A549 (cell line): ENCODE data around the gene NFKB2. TPM values are rescaled to one million over a fixed set of nuclear protein-coding genes. Genes with fewer than 3 reads are reported as not detected.

ENCODE experiments used
- ATAC-seq, 2 experiments: fragments of 200-7000 bp in 1 of 2; fragments of >200 bp in 1 of 2; cut with Nextera tagmentation in 1 of 2; cut with Tn5 transposase in 1 of 2; 3 replicates each; pipeline versions ENCODE4 v1.8.0 to v1.9.1; 2018 to 2020; ENCODE audit warnings: mild to moderate bottlenecking in 1 of 2, moderate library complexity in 1 of 2
- CTCF ChIA-PET: fragments of 300-600 bp; sonication (Branson Sonifier 250); formaldehyde crosslinking; extraction: SDS; loops from one replicate; lab custom pipeline; 2021; ENCODE audit warnings: antibody characterized with exemption, inconsistent platforms; lab: Yijun Ruan, JAX
- POLR2A ChIA-PET: fragments of 350-600 bp; formaldehyde crosslinking; extraction: SDS; loops from one replicate; lab custom pipeline; 2021; ENCODE audit warnings: antibody characterized with exemption, inconsistent platforms; lab: Yijun Ruan, JAX
- DNase-seq, 2 experiments: peaks; one replicate each; pipeline versions ENCODE4 v3.0.0 to v3.0.0-alpha.2; 2011 to 2016; ENCODE audit warnings: low read depth in 1 of 2, low spot score in 1 of 2
- FAIRE-seq: peaks from 2 replicates; lab custom pipeline; 2011; peaks lifted over from hg19 to GRCh38; lab: Jason Lieb, UNC
- H3K27ac ChIP-seq, 2 experiments: fragments of >200 bp; sonication (Bioruptor Twin); formaldehyde crosslinking; 3 replicates each; pipeline ENCODE4 v1.5.1; 2016 to 2017
- H3K4me1 ChIP-seq: fragments of >200 bp; sonication (Bioruptor Twin); formaldehyde crosslinking; 3 replicates; pipeline ENCODE4 v1.6.1; 2016
- H3K4me2 ChIP-seq: fragments of >200 bp; sonication (Bioruptor Twin); formaldehyde crosslinking; 3 replicates; pipeline ENCODE4 v1.6.1; 2016
- H3K4me3 ChIP-seq: fragments of >200 bp; sonication (Bioruptor Twin); formaldehyde crosslinking; 3 replicates; pipeline ENCODE4 v1.5.1; 2016
- H3K9me3 ChIP-seq: fragments of >200 bp; sonication (Bioruptor Twin); formaldehyde crosslinking; 3 replicates; pipeline ENCODE4 v1.6.1; 2016
- CBX2 ChIP-seq: fragments of 200-600 bp; sonication (generic); IDR thresholded peaks from 2 replicates; pipeline ENCODE4 v1.6.1; 2016; ENCODE audit warnings: low read depth, mild to moderate bottlenecking, borderline replicate concordance
- CHD2 ChIP-seq: fragments of 150-350 bp; IDR thresholded peaks from 2 replicates; pipeline ENCODE4 v1.6.1; 2014; ENCODE audit warnings: low read length; ENCODE audit not compliant: partially characterized antibody
- EP300 ChIP-seq, 2 experiments: fragments of >200 bp; sonication (Bioruptor Twin); formaldehyde crosslinking; IDR thresholded peaks; 2 replicates in 1 of 2; 3 replicates in 1 of 2; pipeline ENCODE4 v1.6.1; 2016 to 2017
- ESRRA ChIP-seq: fragments of 150-350 bp; IDR thresholded peaks from 2 replicates; pipeline ENCODE4 v1.6.1; 2014; ENCODE audit warnings: mild to moderate bottlenecking, low read length, borderline replicate concordance
- FOSB ChIP-seq: fragments of 250-450 bp; sonication (Bioruptor Pico); IDR thresholded peaks from 2 replicates; pipeline ENCODE4 v1.5.0; 2020; ENCODE audit warnings: mild to moderate bottlenecking, moderate library complexity
- FOSL2 ChIP-seq, 2 experiments: fragments of 450-650 bp in 1 of 2; fragments of >200 bp in 1 of 2; sonication (Bioruptor Twin) in 1 of 2; formaldehyde crosslinking; IDR thresholded peaks; 2 replicates each; pipeline versions ENCODE4 v1.5.0 to v1.6.1; 2016 to 2020; ENCODE audit warnings: mild to moderate bottlenecking in 1 of 2, moderate library complexity in 1 of 2
- FOXS1 ChIP-seq: fragments of 250-450 bp; sonication (Bioruptor Pico); IDR thresholded peaks from 2 replicates; pipeline ENCODE4 v1.5.0; 2020; ENCODE audit warnings: mild to moderate bottlenecking, moderate library complexity
- KDM5A ChIP-seq: fragments of 200-600 bp; sonication (generic); IDR thresholded peaks from 2 replicates; pipeline ENCODE4 v1.6.1; 2016; ENCODE audit warnings: antibody characterized with exemption, mild to moderate bottlenecking
- MAFK ChIP-seq: fragments of 450-650 bp; IDR thresholded peaks from 2 replicates; pipeline ENCODE4 v1.6.1; 2014; ENCODE audit not compliant: partially characterized antibody
- MYC ChIP-seq: IDR thresholded peaks from 2 replicates; pipeline ENCODE4 v1.6.1; 2012; ENCODE audit warnings: mild to moderate bottlenecking, inconsistent platforms, low read length, improper control_type of control experiment, borderline replicate concordance
- NFE2L2 ChIP-seq: fragments of 150-350 bp; conservative IDR thresholded peaks from 2 replicates; pipeline ENCODE4 v1.6.1; 2014; ENCODE audit warnings: low read length
- NR3C1 ChIP-seq: fragments of >200 bp; sonication (Bioruptor Twin); formaldehyde crosslinking; IDR thresholded peaks from 3 replicates; pipeline ENCODE4 v1.6.1; 2017
- POLR2A ChIP-seq: IDR thresholded peaks from 2 replicates; pipeline ENCODE4 v1.6.1; 2012; ENCODE audit warnings: mild to moderate bottlenecking, low read length
- POLR2AphosphoS2 ChIP-seq: conservative IDR thresholded peaks from 2 replicates; pipeline ENCODE4 v1.6.1; 2012; ENCODE audit warnings: low read length, improper control_type of control experiment, inconsistent platforms
- RCOR1 ChIP-seq: fragments of 150-350 bp; IDR thresholded peaks from 2 replicates; pipeline ENCODE4 v1.6.1; 2014; ENCODE audit warnings: antibody characterized with exemption, low read length, low read depth
- SREBF2 ChIP-seq: fragments of 450-650 bp; IDR thresholded peaks from 2 replicates; pipeline ENCODE4 v1.6.1; 2014; ENCODE audit warnings: mild to moderate bottlenecking, moderate library complexity
- TP53 ChIP-seq: fragments of 250-450 bp; sonication (Bioruptor Pico); IDR thresholded peaks from 2 replicates; pipeline ENCODE4 v1.5.0; 2021; ENCODE audit warnings: mild to moderate bottlenecking, moderate library complexity
- ZC3H11A ChIP-seq: fragments of 450-650 bp; IDR thresholded peaks from 2 replicates; pipeline ENCODE4 v1.6.1; 2014; ENCODE audit warnings: antibody characterized with exemption, mild to moderate bottlenecking
- WGBS: methylation state at CpG from one replicate; pipeline ENCODE4 v1.1.6; 2017; ENCODE audit errors: missing lambda C conversion rate; 5-methylcytosine and 5-hydroxymethylcytosine counted together
- polyA plus RNA-seq, 4 experiments: library from polyadenylated mRNA; depleted of rRNA in 3 of 4; stranded (reverse); fragments of >200 nt; fragmentation: RNase III in 1 of 4; extraction: RNeasy Plus Mini Kit Qiagen cat#74134 plus additional on column Dnase treatment in 1 of 4; gene quantifications; 2 replicates in 3 of 4; 3 replicates in 1 of 4; pipeline ENCODE4 v1.2.3, GENCODE V29; 2011 to 2017
- TF ChIP-seq, protein P1 (sequence below): fragments of 200-600 bp; sonication (generic); IDR thresholded peaks from 2 replicates; pipeline ENCODE4 v1.6.1; 2016; ENCODE audit warnings: antibody characterized with exemption, mild to moderate bottlenecking, moderate library complexity
- TF ChIP-seq, protein P2 (sequence below): fragments of 250-450 bp; sonication (Bioruptor Pico); IDR thresholded peaks from 2 replicates; pipeline ENCODE4 v1.5.0; 2021; ENCODE audit warnings: mild to moderate bottlenecking, moderate library complexity, borderline replicate concordance
- TF ChIP-seq, protein P3 (sequence below): fragments of >200 bp; sonication (Bioruptor Twin); formaldehyde crosslinking; IDR thresholded peaks from 3 replicates; pipeline ENCODE4 v1.5.1; 2016

The NFKB2 gene
- polyA plus RNA-seq, 2 of the 4 experiments (the other 2 are of a cell fraction): 27.6 to 35.7 TPM

DNA sequence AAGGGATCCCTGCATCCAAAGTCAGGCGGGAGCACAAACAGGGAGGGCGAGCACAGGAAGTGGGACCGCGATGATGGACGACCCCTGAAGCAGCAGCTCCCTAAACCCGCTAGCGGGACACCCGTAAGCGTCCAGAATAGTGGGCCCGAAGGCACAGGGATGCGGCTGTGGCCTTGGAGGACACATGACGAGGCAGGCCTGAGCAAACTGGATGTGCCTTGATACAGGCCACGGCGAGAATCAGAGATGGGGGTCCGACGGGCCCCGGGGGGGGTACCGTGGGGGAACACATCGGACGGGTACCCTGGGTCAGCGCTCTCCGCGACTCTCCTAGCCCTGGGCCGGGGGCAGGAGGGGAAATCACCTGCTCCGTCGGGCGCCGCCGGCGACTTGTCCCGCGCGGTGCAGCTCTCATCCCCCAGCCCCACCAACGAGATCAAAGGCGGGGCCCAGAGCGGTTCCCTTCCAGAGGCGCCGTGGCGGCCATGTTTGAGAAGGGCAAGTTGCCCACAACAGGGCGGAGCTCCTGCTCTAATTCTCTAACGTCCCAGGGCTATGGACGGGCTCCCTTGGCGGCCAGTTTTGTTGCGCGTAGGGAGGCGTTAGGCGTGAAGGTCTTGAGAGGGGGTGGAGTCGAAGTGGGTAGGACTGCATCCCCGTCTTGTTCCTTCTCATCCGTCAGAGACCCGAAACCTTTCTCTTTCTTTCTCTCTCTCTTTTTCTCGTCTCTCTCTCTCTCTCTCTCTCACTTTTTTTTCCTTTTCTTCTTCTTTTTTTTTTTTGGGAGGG, 36.9 kb downstream of the NFKB2 start, which contains the start of gene CUEDC2 (continued):
- TF ChIP-seq POLR2AphosphoS2 (no peak), FOXS1 (CRISPR knock-in tag) (no peak), POLR2A (peak; percentile 63; the same call in 1 of the 2 replicates), ESRRA (no peak), MAFK (no peak), CBX2 (no peak), MYC (no peak), ZC3H11A (no peak), TP53 (no peak), KDM5A (0 out of 2 replicates have a peak, but pooled peaks have one; percentile 18), RCOR1 (no peak), SREBF2 (no peak), NFE2L2 (no peak), NR3C1 (no peak), FOSB (no peak), EP300 (IDR thresholded peaks at IDR 0.05) (no peak), CHD2 (no peak), FOSL2 (IDR thresholded peaks at IDR 0.05) (no peak), FOSL2 (CRISPR knock-in tag; IDR thresholded peaks at IDR 0.05) (no peak)
- TF ChIP-seq, protein P1, sequence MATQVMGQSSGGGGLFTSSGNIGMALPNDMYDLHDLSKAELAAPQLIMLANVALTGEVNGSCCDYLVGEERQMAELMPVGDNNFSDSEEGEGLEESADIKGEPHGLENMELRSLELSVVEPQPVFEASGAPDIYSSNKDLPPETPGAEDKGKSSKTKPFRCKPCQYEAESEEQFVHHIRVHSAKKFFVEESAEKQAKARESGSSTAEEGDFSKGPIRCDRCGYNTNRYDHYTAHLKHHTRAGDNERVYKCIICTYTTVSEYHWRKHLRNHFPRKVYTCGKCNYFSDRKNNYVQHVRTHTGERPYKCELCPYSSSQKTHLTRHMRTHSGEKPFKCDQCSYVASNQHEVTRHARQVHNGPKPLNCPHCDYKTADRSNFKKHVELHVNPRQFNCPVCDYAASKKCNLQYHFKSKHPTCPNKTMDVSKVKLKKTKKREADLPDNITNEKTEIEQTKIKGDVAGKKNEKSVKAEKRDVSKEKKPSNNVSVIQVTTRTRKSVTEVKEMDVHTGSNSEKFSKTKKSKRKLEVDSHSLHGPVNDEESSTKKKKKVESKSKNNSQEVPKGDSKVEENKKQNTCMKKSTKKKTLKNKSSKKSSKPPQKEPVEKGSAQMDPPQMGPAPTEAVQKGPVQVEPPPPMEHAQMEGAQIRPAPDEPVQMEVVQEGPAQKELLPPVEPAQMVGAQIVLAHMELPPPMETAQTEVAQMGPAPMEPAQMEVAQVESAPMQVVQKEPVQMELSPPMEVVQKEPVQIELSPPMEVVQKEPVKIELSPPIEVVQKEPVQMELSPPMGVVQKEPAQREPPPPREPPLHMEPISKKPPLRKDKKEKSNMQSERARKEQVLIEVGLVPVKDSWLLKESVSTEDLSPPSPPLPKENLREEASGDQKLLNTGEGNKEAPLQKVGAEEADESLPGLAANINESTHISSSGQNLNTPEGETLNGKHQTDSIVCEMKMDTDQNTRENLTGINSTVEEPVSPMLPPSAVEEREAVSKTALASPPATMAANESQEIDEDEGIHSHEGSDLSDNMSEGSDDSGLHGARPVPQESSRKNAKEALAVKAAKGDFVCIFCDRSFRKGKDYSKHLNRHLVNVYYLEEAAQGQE: 0 out of 2 replicates have a peak, but pooled peaks have one; percentile 28
- TF ChIP-seq, protein P2, sequence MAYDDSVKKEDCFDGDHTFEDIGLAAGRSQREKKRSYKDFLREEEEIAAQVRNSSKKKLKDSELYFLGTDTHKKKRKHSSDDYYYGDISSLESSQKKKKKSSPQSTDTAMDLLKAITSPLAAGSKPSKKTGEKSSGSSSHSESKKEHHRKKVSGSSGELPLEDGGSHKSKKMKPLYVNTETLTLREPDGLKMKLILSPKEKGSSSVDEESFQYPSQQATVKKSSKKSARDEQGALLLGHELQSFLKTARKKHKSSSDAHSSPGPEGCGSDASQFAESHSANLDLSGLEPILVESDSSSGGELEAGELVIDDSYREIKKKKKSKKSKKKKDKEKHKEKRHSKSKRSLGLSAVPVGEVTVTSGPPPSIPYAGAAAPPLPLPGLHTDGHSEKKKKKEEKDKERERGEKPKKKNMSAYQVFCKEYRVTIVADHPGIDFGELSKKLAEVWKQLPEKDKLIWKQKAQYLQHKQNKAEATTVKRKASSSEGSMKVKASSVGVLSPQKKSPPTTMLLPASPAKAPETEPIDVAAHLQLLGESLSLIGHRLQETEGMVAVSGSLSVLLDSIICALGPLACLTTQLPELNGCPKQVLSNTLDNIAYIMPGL (CRISPR knock-in tag): no peak
- TF ChIP-seq, protein P3, sequence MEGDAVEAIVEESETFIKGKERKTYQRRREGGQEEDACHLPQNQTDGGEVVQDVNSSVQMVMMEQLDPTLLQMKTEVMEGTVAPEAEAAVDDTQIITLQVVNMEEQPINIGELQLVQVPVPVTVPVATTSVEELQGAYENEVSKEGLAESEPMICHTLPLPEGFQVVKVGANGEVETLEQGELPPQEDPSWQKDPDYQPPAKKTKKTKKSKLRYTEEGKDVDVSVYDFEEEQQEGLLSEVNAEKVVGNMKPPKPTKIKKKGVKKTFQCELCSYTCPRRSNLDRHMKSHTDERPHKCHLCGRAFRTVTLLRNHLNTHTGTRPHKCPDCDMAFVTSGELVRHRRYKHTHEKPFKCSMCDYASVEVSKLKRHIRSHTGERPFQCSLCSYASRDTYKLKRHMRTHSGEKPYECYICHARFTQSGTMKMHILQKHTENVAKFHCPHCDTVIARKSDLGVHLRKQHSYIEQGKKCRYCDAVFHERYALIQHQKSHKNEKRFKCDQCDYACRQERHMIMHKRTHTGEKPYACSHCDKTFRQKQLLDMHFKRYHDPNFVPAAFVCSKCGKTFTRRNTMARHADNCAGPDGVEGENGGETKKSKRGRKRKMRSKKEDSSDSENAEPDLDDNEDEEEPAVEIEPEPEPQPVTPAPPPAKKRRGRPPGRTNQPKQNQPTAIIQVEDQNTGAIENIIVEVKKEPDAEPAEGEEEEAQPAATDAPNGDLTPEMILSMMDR: no peak

DNA sequence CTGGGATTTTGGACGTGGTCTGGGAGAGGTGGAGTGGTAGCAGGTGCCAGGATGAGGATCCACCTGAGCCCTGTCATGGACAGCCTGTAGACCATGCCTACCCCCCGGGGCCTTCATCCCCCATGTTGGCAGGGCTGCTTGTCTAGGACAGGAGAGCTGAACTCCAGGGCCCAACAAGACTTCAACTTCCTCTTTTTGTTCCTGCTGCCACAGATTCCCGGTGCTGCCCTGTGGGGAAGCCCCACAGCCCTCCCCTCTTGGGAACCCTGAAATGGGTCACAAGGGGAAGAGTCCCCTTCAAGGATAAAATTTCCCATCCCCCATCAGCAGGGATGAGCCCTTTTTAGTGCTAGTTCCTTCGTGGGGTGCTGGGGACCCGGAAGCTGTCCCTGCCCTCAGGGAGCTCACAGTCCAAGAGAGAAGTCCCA, 38.1 kb downstream of the NFKB2 start:
- no peak for TF ChIP-seq ZC3H11A
- TF ChIP-seq, protein P3: no peak
- H3K4me1 ChIP-seq: peaks cover 14% of the 10 kb centered on the region
- H3K4me2 ChIP-seq: no peak overlapping the region
- H3K27ac ChIP-seq: no peak overlapping the region
- no peak for FAIRE-seq
- no peak overlapping the region for H3K4me3 ChIP-seq
- ChIA-PET CTCF (interaction anchor here (0.8 to 17.4 kb wide), 4 partner anchors 10 to 202 kb away, joined by 4 to 337 read pairs (median 44); partner anchors contain the start of gene NFKB2), POLR2A (interaction anchor here (2.0 kb wide), 1 partner anchor 17 kb away, joined by 5 read pairs; no protein-coding TSS in a partner anchor)
- DNase-seq: no peak
- no peak for ATAC-seq
- H3K9me3 ChIP-seq: no peaks in the 10 kb centered on the region
- WGBS: 71% methylated on average over 5 of the region's 5 CpGs
